Right renal pelvis (tissue), 4 donors: ENCODE data around the gene AFDN. TPM values are rescaled to one million over a fixed set of nuclear protein-coding genes. Genes with fewer than 3 reads are reported as not detected.

Experiments used
- DNase-seq, 4 donors: peaks; one replicate each; pipeline ENCODE4 v3.0.0-alpha.2; 2013; ENCODE audit warnings: low read depth in 4 of 4, low spot score in 3 of 4, missing footprints in 1 of 4
- polyA plus RNA-seq, 4 donors: library from polyadenylated mRNA; unstranded; fragments of 120-200 nt; gene quantifications; one replicate each; pipeline ENCODE4 v1.2.1, GENCODE V29; 2013; ENCODE audit not compliant: insufficient read length in 4 of 4

Gene AFDN
- polyA plus RNA-seq, 4 donors: 162 to 199 (median 171) TPM

DNA sequence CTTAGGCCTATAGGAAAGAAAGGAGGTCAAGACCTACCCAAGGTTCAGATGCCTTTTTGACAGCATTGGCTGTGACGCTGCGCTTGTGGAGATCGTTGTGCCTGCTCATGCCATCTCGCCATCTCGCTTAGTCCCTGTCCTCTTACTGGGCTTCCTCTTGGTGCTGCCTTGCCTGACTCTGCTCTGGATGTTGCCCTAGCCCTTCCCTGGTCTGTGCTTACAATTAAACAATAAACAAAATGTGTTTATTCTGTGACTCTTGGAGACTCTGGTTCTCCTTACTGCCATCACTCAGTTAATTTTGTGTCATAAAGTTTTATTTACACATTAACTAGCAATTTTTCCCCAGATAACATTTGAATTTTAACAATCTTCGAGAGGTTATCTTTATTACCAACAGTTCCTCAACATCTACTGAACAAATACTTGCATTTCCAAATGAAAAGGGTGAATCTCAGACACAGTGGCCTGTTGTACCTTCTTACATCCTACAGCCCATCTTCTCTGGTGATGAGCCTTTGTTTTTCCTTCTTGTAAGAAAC is 11.6 kb downstream of the AFDN start:
- no peak for DNase-seq

DNA sequence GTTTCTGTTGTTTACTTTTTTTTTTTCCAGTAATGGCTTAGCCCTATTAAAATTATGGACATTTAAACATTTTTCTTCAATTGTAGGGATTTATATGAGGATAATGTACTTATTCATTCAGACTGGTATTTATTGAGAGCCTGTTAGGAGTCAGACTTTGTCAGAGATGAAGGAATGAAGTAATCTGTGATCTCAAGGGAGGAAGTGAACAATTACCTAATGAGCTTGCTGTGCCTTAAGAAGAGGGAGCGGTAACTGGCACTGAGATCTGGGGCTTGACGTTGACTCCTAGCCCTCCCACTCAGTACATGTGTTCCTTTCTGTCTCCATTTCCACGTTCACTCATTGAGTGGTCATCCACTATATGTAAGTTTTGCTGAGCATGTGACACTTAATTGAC is 12.6 kb downstream of the AFDN start:
- DNase-seq: no peak

DNA sequence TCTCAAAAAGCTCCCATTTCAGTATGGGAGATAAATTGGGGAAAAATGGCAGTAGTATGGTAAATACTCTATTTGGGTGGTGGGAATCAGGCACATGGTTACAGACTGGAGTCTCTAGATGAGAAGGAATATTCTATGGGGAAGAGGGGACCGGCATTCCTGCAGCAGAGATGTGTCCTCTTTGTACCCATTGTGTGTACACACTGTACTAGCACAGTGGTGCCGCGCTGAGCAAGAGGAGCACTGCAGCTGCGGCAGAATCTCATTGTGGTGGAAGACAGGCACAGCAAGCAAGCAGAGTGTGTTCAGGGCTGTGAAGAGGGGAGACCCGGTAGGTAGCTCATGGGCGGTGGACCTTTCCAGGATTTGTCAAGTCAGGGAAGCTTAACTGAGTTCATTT is 13.0 kb downstream of the AFDN start:
- DNase-seq: no peak

DNA sequence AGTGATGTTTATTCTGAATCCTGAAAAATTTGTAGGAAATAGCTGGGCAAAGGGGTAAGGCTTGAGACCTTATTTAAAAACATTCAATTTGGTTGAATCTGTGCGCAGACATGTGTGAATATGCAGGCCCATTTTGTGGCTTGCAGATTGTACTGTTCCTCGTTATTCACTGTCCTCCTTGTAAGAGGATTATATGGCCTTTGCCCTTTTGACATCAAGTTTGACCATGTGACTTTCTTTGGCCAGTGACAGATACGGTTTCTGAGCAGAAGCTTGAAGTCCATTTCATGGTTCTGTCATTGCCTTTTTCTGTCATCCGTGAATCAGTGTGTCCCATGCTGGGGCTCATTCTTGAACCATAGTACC is 13.4 kb downstream of the AFDN start:
- no peak for DNase-seq

DNA sequence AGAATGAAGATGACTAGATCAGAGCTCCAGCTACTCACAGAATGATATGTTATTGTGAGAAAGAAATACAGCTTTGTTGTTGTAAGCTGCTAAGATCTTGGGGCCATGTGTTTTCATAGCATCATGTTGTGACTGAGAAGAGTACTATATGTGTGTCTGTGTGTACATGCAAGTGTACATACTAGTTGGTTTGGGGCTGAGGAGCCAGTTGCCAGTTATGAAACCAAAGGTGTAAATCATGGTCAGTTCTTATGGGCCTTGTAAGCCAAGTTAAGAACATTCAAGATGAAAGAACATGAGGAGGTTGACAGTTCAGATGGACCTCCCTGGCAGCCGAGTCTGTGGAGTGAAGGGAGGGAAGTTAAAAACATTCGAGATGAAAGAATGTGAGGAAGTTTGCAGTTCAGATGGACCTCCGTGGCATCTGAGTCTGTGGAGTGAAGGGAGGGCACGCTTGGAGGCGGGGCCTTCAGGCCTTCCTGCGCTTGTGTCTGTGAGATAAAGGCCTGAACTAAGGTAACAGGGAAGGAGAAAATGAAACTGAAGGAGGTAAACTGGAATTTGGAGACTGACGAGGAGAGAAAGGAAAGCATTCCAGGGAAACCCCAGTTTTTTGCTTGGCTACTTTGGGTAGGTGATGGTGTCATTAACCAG is 13.9 kb downstream of the AFDN start:
- no peak for DNase-seq

DNA sequence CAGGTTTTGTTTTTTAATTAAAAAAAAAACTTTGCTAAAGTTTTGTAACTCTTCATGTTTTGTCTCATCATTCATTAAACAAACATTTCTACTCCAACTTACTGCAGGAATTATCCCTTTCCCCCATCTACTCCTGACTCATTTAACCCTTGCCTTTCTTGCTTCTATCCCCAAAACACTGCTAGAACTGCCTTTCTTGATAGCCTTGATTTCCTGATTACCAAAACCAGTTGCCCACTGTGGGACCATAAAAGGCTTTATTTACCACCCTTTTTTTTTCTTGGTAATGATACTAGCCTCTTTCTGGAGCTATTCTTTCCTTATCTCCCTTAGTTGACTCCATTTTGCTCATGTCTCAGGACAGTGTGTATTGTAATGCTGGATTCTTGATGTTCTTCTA is 15.3 kb downstream of the AFDN start:
- DNase-seq: no peak

DNA sequence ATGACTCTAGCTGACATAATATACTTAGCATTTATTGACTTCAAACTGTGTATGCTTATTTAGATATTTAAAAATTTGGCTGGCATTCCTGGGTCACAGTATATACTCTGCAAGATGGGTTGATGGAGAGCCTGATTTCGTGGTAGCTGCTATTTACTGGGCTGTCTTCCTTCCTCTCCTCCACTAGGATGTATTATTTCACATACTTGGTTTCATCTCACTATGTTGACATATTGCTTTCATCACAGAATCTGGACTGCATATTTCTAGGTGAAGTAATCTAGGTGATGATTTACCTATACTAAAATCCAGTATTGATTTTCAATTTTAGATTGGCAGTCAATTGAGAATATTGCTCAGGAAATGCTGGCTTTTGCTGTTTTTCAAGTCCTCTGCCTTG is 15.7 kb downstream of the AFDN start:
- no peak for DNase-seq

DNA sequence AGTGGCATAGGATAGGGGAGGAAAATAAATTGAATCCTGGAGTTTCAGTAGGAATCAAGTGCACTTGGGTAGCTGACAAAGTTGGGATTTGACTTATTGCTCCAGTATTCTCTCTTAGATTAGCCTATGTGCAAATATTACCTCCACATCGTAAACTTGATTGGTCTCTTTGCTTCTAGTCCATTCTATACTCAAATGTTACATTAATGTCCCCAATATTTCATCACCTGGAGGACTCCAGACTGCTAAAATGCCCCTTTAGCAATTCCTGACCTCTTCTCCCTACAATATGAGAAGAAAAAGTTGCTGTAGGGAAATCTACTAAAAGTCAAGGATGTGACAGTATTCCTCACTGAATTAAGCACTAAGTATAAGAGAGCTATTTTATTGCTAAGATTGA is 16.3 kb downstream of the AFDN start:
- no peak for DNase-seq

DNA sequence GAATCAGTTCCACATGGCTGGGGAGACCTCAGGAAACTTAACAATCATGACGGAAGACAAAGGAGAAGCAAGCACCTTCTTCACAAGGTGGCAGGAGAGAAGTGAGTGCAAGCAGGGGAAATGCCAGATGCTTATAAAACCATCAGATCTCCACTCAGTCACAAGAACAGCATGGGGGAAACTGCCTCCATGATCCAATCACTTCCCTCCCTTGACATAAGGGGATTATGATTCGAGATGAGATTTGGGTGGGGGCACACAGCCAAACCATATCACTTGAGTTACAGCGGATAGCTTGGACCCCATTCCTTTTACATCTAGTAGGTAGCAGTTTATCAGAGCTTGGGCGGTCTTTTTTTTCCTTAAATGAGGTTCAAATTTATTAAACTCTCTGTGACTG is 19.1 kb downstream of the AFDN start:
- DNase-seq: no peak

DNA sequence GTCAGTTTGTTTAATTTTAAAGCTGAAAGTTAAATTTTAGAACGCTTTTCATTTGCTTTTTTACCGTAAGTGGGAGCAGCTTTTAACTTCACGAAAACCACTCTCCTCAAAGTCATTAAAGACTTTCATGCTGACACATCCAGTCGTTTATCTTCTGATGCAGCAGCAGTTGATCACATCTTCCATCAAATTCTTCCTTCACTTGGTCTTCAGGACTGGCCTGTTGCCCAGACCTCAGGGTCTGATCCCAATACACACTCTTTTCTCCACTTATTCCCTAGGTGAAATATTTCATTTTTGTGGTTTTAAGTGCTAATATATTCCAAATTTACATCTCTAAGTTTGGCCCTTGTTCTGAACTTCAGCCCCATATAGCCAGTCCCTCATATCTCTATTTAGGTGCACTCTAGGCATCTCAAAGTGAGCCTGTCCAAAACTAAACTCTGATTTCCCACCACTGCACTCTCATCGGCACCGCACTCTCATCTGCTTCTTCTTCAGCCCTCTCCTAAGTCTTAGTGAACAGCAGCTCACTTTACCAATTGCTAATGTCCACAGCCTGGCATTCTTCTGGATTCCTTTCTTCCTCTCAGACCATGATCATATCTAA is 20.4 kb downstream of the AFDN start:
- DNase-seq: no peak

DNA sequence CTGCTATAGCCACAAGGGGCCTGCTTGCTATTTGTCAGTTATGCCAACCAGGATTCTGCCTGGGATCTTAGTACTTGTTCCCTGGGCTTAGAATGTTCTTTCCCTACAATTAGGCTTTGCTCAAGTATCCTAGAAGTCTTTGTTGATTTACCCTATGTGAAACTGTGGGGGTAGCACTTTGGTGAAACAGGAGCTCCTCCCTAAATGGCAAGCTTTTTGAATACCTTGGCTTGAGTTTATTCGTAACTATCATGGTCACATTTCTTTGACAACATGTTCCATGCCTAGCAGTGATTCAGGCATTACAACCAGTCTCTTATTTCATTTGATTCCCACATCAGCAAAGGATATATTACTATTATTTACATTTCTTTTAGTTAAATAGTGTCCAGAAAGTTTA is 21.2 kb downstream of the AFDN start:
- DNase-seq: no peak

DNA sequence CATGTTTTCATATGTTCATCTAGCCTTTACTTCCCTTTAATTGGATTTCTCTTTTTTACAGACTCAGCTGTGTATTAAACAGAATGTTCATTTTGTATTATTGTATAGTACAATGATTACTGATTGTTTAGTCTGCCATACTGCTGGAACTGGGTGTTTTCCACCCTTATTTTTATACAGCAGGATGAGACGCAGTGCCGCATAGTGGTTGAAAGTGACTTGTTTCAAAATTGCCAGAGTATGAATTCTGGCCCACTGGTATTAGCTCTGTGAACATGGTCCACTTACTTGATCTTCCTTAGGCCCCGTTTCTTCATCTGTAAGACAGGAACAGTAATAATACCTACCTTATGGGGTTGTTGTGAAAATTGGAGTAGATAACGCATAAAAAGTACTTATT is 22.1 kb downstream of the AFDN start:
- no peak for DNase-seq

DNA sequence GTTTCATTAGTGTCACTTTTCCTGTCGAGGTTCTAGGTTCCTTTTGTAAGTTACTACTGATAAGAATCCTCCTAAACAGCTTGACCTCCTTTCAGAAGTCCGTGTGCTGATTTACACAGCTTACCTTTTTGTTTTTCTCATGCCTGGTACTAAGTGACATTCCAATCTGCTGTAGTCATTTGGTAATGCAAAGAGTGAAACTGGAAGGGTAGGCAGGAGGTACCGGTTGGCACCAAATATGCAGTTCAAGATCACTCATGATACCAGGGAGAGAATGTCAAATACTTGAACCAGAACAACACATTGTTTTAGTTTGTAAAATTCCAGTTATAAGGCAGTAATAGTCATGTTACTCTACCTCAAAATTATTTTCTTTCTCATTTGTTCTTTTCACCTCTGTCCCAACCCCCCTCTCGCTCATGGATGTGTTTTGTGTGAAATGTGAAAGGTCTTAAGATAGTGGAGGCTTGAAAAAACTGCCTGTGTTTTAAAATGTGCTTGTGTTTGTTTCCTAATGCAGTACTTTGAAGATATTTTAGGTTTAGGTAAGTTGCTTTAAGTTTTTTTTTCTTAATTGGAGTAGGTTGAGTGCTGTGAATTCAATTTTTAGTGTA is 23.2 kb downstream of the AFDN start:
- DNase-seq: no peak

DNA sequence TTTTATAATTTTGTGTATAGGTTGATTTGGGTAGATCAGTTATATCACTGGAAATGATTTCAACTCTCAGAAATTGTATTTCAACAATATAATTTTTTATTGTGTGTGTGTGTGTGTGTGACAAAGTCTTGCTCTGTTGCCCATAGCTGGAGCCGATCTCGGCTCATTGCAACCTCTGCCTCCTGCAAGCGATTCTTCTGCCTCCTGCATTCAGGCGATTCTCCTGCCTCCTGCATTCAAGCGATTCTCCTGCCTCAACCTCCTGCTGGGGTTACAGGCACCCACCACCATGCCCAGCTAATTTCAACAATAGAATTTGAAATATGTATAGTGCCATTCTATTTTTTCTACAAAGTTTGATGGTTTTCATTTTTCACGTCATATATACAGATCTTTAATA is 24.1 kb downstream of the AFDN start:
- DNase-seq: no peak

DNA sequence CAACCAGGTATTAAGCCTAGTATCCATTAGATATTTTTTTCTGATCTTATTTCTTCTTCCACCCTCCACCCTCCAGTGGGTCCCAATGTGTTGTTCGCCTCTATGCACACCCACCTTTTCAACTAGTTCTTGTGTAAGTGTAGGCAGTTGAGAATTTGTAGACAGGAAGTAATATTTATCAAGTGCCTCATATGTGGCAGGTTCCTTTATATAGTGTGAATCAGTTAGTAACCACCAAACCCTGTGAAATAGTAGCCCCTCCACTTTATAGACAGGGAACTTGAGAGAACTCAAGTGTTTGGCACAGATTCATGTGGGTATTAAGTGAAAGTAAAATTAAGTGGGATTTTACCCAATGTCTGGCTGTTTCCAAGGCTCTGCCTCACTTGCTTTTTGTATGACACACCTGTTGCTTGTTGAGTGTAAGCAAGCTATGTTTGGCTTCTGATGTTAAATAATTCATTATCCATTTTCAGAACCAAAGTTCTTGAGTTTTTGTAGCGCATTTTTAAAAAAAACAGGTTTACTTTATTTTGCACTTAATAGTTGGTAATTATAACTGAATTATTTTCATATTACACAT is 24.8 kb downstream of the AFDN start:
- DNase-seq: no peak

DNA sequence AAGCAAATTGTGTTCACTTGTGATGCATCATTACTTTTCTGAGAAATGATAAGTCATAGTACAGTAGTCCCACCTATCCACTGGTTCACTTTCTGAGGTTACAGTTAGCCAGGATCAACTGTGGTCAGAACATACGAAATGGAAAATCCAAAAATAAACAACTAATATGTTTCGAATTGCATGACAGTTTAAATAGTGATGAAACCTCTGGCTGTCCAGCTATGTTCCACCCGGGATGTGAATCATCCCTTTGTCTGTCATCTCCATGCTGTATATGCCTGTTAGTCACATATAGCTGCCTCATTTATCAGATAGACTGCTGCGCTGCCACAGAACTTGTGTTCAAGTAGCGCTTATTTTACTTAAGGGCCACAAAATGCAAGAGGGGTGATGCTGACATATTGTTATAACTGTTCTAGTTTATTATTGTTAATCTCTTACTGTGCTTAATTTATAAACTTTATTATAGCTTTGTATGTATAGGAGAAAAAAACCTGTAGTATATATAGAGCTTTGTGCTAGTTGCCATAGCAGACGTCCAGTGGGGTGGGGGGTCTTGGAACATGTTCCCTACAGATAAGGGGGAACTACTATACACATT is 29.2 kb downstream of the AFDN start:
- no peak for DNase-seq

DNA sequence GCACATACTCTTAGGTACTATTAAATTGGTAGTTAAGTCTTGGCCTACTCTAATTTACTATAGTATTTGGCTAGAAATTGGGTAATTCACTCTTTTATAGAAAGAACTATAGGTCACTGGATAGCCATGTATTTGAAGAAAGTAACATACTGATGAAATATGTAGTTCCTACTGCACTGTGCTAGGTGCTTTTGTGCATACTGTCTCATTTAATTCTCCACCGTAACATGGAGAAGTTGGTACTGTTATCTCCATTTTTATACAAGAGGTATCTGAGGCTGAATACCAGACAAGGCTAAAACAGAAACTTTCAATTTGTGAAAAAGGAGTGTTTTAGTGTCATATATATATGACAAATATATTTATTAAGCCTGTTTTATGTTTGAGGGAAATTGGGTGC is 29.8 kb downstream of the AFDN start:
- no peak for DNase-seq

DNA sequence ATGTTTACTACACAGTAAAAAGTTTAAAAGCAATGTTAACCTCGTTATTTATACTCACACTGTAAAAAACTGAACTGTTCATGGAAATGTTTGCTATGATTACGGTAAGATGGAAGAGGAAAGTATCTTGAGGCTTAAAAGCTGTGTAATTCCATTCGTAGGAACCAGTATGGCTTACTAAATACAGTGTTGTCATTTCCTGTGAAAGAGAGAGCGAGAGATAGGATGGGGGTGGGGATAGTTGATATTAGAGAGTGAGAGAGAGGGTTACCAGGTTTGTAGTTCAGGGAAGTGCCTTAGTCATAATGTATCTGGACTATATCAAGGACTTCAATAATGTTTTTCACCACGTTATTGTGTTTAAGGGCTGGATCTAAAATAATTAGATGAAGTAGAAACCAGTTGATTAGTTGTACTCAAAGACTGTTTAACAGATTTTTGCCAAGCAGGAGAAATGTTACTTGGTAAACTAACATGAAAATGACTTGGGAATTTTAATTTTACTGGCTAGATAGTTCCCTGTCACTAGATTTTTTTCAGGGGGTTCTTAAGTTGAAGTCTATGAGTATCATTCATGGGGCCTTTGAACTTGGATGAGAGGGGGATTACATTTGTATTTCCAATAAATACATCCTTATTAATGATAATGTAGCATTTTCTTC is 30.4 kb downstream of the AFDN start:
- DNase-seq: no peak

DNA sequence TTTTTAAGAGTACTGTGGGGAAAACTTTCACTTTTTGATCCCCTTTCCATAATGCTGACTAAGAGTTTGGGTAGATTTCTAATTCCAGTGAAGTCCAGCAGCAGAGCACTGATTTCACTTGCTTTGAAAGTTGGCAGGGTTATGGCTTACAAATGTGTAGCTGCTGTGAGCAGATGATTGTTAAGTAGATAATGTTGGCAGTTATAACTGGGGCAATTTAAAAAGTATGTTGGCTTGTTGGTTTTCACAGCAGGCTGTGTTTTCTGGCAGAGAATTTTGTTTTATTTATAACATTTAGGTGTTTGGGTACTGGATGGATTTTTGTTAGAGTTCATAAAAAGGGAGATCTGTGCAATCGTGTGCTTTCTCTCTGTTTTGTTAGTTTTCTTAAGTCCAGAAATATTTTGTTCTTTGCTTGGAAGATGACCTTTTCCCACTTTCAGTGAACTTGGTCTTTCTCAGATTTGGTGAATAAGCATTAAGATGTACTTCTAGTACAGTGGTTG is 31.4 kb downstream of the AFDN start:
- DNase-seq: no peak

DNA sequence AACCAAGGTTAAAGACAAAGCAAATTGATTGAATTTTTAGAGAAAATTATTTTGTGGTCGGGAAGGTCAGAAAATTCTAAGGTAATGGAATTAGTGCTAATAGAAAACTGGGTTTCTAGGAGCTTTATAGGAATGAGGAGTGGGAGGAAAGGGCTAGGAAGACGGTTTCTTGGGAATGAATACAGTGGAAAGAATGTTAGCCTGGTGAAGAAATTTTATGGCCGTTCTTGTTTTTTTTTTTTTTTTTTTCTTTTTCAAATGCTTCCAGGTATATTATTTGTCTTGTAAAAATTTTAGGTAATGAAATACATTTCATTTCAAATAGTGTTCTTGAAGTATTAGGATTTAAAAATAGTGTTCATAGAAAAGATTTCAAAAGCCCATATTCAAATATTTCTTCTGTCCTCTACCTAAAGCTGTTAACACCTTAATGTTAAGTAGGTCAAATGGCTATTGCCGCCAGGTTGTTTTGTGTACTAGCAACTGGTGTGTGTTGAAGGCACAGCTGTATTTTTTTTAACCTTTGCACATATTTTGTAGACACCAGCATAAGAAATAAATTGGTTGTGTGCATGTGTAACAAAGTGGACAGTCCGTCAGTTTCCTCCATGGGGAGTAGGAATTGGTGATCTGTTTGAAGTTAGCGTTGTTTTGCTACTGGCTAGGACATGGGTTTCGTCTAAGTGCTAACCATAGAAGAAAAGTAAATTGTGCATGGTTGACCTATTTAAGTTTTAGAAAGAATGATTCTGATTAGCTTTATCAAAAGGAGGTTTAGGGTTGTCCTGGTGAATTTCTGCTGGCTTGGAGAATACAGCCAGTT is 32.3 kb downstream of the AFDN start:
- no peak for DNase-seq
